Nephron progenitor cell (in vitro differentiated cells): ENCODE data around the gene ABCC3.
"Not testable (repeated sequence)": the region's sequence is repeated elsewhere in the genome, so short reads cannot be mapped to it uniquely, and the experiment has no call there.

Experiments
- DNase-seq: peaks from one replicate; pipeline ENCODE4 v3.0.0; 2021
- H3K27ac Mint-ChIP-seq: 2 replicates; pipeline ENCODE4 v1.8.0; 2021; ENCODE audit warnings: mild to moderate bottlenecking, moderate library complexity, mixed read lengths
- H3K27me3 Mint-ChIP-seq: 2 replicates; pipeline ENCODE4 v1.8.0; 2021; ENCODE audit warnings: mild to moderate bottlenecking, low read depth, mixed read lengths; ENCODE audit not compliant: poor library complexity
- H3K36me3 Mint-ChIP-seq: 2 replicates; pipeline ENCODE4 v1.8.0; 2021; ENCODE audit warnings: low read depth, mixed read lengths
- H3K4me1 Mint-ChIP-seq: 2 replicates; pipeline ENCODE4 v1.8.0; 2021; ENCODE audit warnings: mixed read lengths
- H3K4me3 Mint-ChIP-seq: 2 replicates; pipeline ENCODE4 v1.8.0; 2021; ENCODE audit warnings: mild to moderate bottlenecking, moderate library complexity, mixed read lengths
- H3K9me3 Mint-ChIP-seq: 2 replicates; pipeline ENCODE4 v1.8.0; 2021; ENCODE audit warnings: mild to moderate bottlenecking, moderate library complexity, mixed read lengths
- CTCF ChIP-seq: fragments of 200-600 bp; sonication (generic); IDR thresholded peaks from 2 replicates; pipeline ENCODE4 v1.5.0; 2021; ENCODE audit warnings: antibody characterized with exemption

The ABCC3 gene

GRCh38 chr17:50708050-50709000 is 73.6 kb downstream of the ABCC3 start:
- peaks cover 62% of the 10 kb centered on the region for H3K4me1 Mint-ChIP-seq
- no peak for TF ChIP-seq CTCF
- H3K4me3 Mint-ChIP-seq, result peak overlapping the region; percentile 92
- peak overlapping the region; percentile 96 for H3K27ac Mint-ChIP-seq
- DNase-seq, result no peak
- H3K9me3 Mint-ChIP-seq, result no peaks in the 10 kb centered on the region
- peaks cover 21% of the 10 kb centered on the region for H3K36me3 Mint-ChIP-seq
- H3K27me3 Mint-ChIP-seq, result peaks cover 5% of the 10 kb centered on the region

GRCh38 chr17:50709053-50709452 is 74.4 kb downstream of the ABCC3 start:
- peaks cover 61% of the 10 kb centered on the region for H3K4me1 Mint-ChIP-seq
- peak overlapping the region; percentile 96 for H3K27ac Mint-ChIP-seq
- DNase-seq, H3K27me3 Mint-ChIP-seq, H3K9me3 Mint-ChIP-seq: not testable (repeated sequence)
- H3K4me3 Mint-ChIP-seq, result peak overlapping the region; percentile 92
- H3K36me3 Mint-ChIP-seq, result peaks cover 14% of the 10 kb centered on the region

DNA sequence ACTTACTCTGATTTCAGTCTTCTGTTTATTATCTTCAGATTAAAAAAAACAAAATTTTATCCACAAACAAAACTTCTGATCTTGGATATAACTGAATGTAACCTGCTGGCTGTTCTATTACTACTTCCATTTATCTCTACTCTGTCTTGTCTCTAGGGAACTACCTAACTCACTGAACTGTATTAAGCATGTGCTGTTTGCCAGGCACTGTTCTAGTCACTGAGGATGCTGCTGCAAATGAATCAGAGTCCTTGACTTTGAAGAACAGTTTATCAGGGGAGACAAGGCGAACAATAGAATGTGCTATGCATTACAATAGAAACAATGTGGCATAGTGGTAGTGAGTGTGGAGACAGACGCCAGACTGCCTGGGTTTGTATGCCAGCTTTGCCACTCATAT is 75.3 kb downstream of the ABCC3 start:
- Mint-ChIP-seq H3K27ac (no peak overlapping the region), H3K4me3 (peak overlapping the region; percentile 33), H3K27me3 (peaks cover 10% of the 10 kb centered on the region), H3K9me3 (no peaks in the 10 kb centered on the region), H3K4me1 (peaks cover 66% of the 10 kb centered on the region), H3K36me3 (peaks cover 11% of the 10 kb centered on the region)
- DNase-seq, result no peak
- no peak for TF ChIP-seq CTCF

DNA sequence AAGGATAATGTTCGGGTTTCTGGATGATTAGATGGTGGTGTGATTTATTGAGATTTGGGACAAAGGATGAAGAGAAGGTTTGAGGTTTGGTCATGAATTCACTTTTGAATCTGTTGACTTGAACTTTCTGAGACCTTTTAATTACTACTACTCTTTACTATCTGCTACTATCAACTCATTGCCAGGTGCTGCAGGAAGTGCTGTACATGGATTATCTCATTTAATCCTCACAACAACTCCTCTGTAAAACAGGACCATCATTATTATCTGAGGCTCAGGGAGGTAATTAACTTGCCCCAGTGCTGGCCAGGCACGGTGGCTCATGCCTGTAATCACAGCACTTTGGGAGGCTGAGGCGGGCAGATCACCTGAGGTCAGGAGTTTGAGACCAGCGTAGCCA is 76.0 kb downstream of the ABCC3 start:
- peaks cover 12% of the 10 kb centered on the region for H3K27me3 Mint-ChIP-seq
- no peak for TF ChIP-seq CTCF
- no peak for DNase-seq
- H3K9me3 Mint-ChIP-seq, result no peaks in the 10 kb centered on the region
- peaks cover 5% of the 10 kb centered on the region for H3K36me3 Mint-ChIP-seq
- H3K4me3 Mint-ChIP-seq, result no peak overlapping the region
- H3K27ac Mint-ChIP-seq, result no peak overlapping the region
- peaks cover 65% of the 10 kb centered on the region for H3K4me1 Mint-ChIP-seq

DNA sequence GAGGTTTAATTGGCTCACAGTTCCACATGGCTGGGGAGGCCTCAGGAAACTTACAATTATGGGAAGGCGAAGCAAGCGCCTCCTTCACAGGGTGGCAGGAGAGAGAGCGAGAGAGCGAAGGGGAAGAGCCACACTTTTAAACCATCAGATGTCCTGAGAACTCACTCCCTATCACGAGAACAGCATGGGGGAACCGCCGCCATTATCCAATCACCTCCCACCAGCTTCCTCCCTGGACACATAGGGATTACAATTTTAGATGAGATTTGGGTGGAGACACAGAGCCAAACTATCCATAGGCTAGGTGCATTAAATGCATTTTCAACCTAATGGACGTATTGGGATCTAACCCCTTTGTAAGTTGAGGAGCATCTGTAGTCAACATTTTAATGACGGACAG is 78.0 kb downstream of the ABCC3 start:
- no peak for TF ChIP-seq CTCF
- no peaks in the 10 kb centered on the region for H3K36me3 Mint-ChIP-seq
- no peaks in the 10 kb centered on the region for H3K9me3 Mint-ChIP-seq
- peak overlapping the region; percentile 11 for H3K4me3 Mint-ChIP-seq
- H3K27me3 Mint-ChIP-seq, result peaks cover 14% of the 10 kb centered on the region
- no peak for DNase-seq
- H3K4me1 Mint-ChIP-seq, result peaks cover 58% of the 10 kb centered on the region
- H3K27ac Mint-ChIP-seq, result peak overlapping the region; percentile 69

- no peaks in the 10 kb centered on the region for H3K36me3 Mint-ChIP-seq
- peaks cover 32% of the 10 kb centered on the region for H3K4me1 Mint-ChIP-seq
- no peak for DNase-seq
- H3K9me3 Mint-ChIP-seq, result no peaks in the 10 kb centered on the region
- TF ChIP-seq CTCF, result no peak
- no peak overlapping the region for H3K4me3 Mint-ChIP-seq
- no peak overlapping the region for H3K27ac Mint-ChIP-seq
- H3K27me3 Mint-ChIP-seq, result peaks cover 15% of the 10 kb centered on the region
These were observed 80.8 kb downstream of the ABCC3 start for GRCh38 chr17:50715471-50715870.
